IMR-90 (cell line): ENCODE data around the gene C12orf50. TPM values are rescaled to one million over a fixed set of nuclear protein-coding genes. Genes with fewer than 3 reads are reported as not detected.
A peak's percentile ranks its signal among the peaks of the same experiment; 100 is the strongest.

ENCODE experiments used
- ATAC-seq: fragments of 200-7000 bp; cut with Tn5 transposase; 2 replicates; pipeline ENCODE4 v1.9.1; 2020; ENCODE audit warnings: low read depth, mild to moderate bottlenecking, moderate library complexity
- BruUV-seq: library from RNA; stranded (reverse); fragments of 400-500 nt; replicated peaks from 2 replicates; lab custom pipeline; 2021; lab: Mats Ljungman, UMichigan
- CTCF ChIA-PET: fragments of 300-600 bp; formaldehyde crosslinking; extraction: SDS; loops from one replicate; lab custom pipeline; 2021; ENCODE audit warnings: antibody characterized with exemption; lab: Yijun Ruan, JAX
- POLR2A ChIA-PET: fragments of 300-600 bp; sonication (Branson Sonifier 250); formaldehyde crosslinking; loops from one replicate; lab custom pipeline; 2022; ENCODE audit warnings: antibody characterized with exemption; ENCODE audit not compliant: unreplicated experiment; lab: Charles Lee
- DNase-seq: peaks from one replicate; pipeline ENCODE4 v3.0.0; 2013
- H2AFZ ChIP-seq: replicated peaks from 2 replicates; pipeline ENCODE3; 2013; ENCODE audit warnings: low read length, mild to moderate bottlenecking; ENCODE audit not compliant: poor library complexity
- H2AK5ac ChIP-seq: 2 replicates; pipeline ENCODE4 v1.6.1; 2013; ENCODE audit warnings: low read depth, low read length, inconsistent platforms
- H2AK9ac ChIP-seq: replicated peaks from 2 replicates; pipeline ENCODE3; 2013; ENCODE audit warnings: mild to moderate bottlenecking, low read depth, low read length, moderate library complexity; ENCODE audit not compliant: poor library complexity
- H2BK120ac ChIP-seq: 2 replicates; pipeline ENCODE4 v1.6.1; 2013; ENCODE audit warnings: low read depth, low read length, inconsistent platforms
- H2BK15ac ChIP-seq: 3 replicates; pipeline ENCODE4 v1.6.1; 2013; ENCODE audit warnings: low read depth, low read length, inconsistent platforms
- H2BK20ac ChIP-seq: 2 replicates; pipeline ENCODE4 v1.6.1; 2013; ENCODE audit warnings: low read depth, mild to moderate bottlenecking, inconsistent platforms, low read length, moderate library complexity
- H2BK5ac ChIP-seq: 2 replicates; pipeline ENCODE4 v1.6.1; 2013; ENCODE audit warnings: mild to moderate bottlenecking, low read depth, low read length, inconsistent platforms; ENCODE audit not compliant: poor library complexity, severe bottlenecking
- H3K14ac ChIP-seq: replicated peaks from 2 replicates; pipeline ENCODE4 v1.6.1; 2013; ENCODE audit warnings: low read depth, low read length, inconsistent platforms
- H3K18ac ChIP-seq: 2 replicates; pipeline ENCODE4 v1.6.1; 2013; ENCODE audit warnings: low read depth, low read length, control low read depth
- H3K23ac ChIP-seq: 2 replicates; pipeline ENCODE4 v1.6.1; 2013; ENCODE audit warnings: low read depth, low read length, inconsistent platforms
- H3K27ac ChIP-seq: 2 replicates; pipeline ENCODE4 v1.5.1; 2013; ENCODE audit warnings: mild to moderate bottlenecking, control low read depth, low read length; ENCODE audit not compliant: insufficient read depth
- H3K27me3 ChIP-seq: 2 replicates; pipeline ENCODE4 v1.6.1; 2013; ENCODE audit warnings: low read length; ENCODE audit not compliant: control insufficient read depth, insufficient read depth
- H3K36me3 ChIP-seq: 2 replicates; pipeline ENCODE4 v1.6.1; 2013; ENCODE audit warnings: low read length, mixed read lengths; ENCODE audit not compliant: control insufficient read depth, insufficient read depth
- H3K4ac ChIP-seq: 2 replicates; pipeline ENCODE4 v1.6.1; 2013; ENCODE audit warnings: low read depth, low read length, inconsistent platforms
- H3K4me1 ChIP-seq: 2 replicates; pipeline ENCODE4 v1.6.1; 2013; ENCODE audit warnings: low read length, mixed read lengths; ENCODE audit not compliant: control insufficient read depth, insufficient read depth
- H3K4me2 ChIP-seq: 2 replicates; pipeline ENCODE4 v1.6.1; 2013; ENCODE audit warnings: low read depth, mild to moderate bottlenecking, control low read depth, low read length, moderate library complexity
- H3K4me3 ChIP-seq: 2 replicates; pipeline ENCODE4 v1.5.1; 2013; ENCODE audit warnings: low read depth, mild to moderate bottlenecking, control low read depth, low read length, moderate library complexity; ENCODE audit not compliant: insufficient read depth
- H3K56ac ChIP-seq: 2 replicates; pipeline ENCODE4 v1.6.1; 2013; ENCODE audit warnings: low read length, inconsistent platforms; ENCODE audit not compliant: insufficient read depth; ENCODE audit errors: extremely low read depth
- H3K79me1 ChIP-seq, 2 experiments: 2 replicates each; pipeline ENCODE4 v1.6.1; 2013; ENCODE audit warnings: low read length in 2 of 2, inconsistent platforms in 1 of 2, low read depth in 1 of 2
- H3K9ac ChIP-seq: 2 replicates; pipeline ENCODE4 v1.6.1; 2013; ENCODE audit warnings: low read depth, low read length, control low read depth
- H3K9me1 ChIP-seq: 2 replicates; pipeline ENCODE4 v1.6.1; 2013; ENCODE audit warnings: low read length, inconsistent platforms; ENCODE audit not compliant: insufficient read depth
- H3K9me3 ChIP-seq: 2 replicates; pipeline ENCODE4 v1.6.1; 2013; ENCODE audit warnings: low read length; ENCODE audit not compliant: control insufficient read depth, insufficient read depth
- H4K20me1 ChIP-seq: 2 replicates; pipeline ENCODE4 v1.6.1; 2013; ENCODE audit warnings: low read length, inconsistent platforms; ENCODE audit not compliant: insufficient read depth
- H4K5ac ChIP-seq: 2 replicates; pipeline ENCODE4 v1.6.1; 2013; ENCODE audit warnings: mild to moderate bottlenecking, low read depth, low read length, control low read depth
- H4K8ac ChIP-seq, 2 experiments: 2 replicates each; pipeline ENCODE4 v1.6.1; 2013; ENCODE audit warnings: low read depth in 2 of 2, low read length in 2 of 2, control low read depth in 1 of 2, inconsistent platforms in 1 of 2
- H4K91ac ChIP-seq: 2 replicates; pipeline ENCODE4 v1.6.1; 2013; ENCODE audit warnings: low read depth, low read length, inconsistent platforms; ENCODE audit not compliant: insufficient read depth
- BHLHE40 ChIP-seq: fragments of 150-350 bp; IDR thresholded peaks from 2 replicates; pipeline ENCODE4 v1.6.1; 2016; ENCODE audit warnings: mild to moderate bottlenecking, low read depth, low read length
- CEBPB ChIP-seq: IDR thresholded peaks from 2 replicates; pipeline ENCODE4 v1.6.1; 2012; ENCODE audit warnings: low read depth, low read length, improper control_type of control experiment
- CHD1 ChIP-seq: IDR thresholded peaks from 2 replicates; pipeline ENCODE4 v1.6.1; 2012; ENCODE audit warnings: low read depth, low read length, improper control_type of control experiment
- FOS ChIP-seq: fragments of 150-350 bp; IDR thresholded peaks from 2 replicates; pipeline ENCODE4 v1.6.1; 2016; ENCODE audit warnings: low read depth, low read length
- MAFK ChIP-seq: IDR thresholded peaks from 2 replicates; pipeline ENCODE4 v1.6.1; 2012; ENCODE audit warnings: low read depth, low read length, improper control_type of control experiment
- MAZ ChIP-seq: IDR thresholded peaks from 2 replicates; pipeline ENCODE4 v1.6.1; 2012; ENCODE audit warnings: low read depth, mild to moderate bottlenecking, low read length, improper control_type of control experiment, moderate library complexity, borderline replicate concordance
- MXI1 ChIP-seq: IDR thresholded peaks from 2 replicates; pipeline ENCODE4 v1.6.1; 2012; ENCODE audit warnings: low read depth, mild to moderate bottlenecking, low read length, moderate library complexity, borderline replicate concordance
- NFE2L2 ChIP-seq: fragments of 150-350 bp; IDR thresholded peaks from 2 replicates; pipeline ENCODE4 v1.6.1; 2016; ENCODE audit warnings: low read depth, mild to moderate bottlenecking, low read length
- POLR2A ChIP-seq: IDR thresholded peaks from 2 replicates; pipeline ENCODE4 v1.6.1; 2012; ENCODE audit warnings: mild to moderate bottlenecking, low read depth, low read length
- RAD21 ChIP-seq: IDR thresholded peaks from 2 replicates; pipeline ENCODE4 v1.6.1; 2012; ENCODE audit warnings: low read length, improper control_type of control experiment
- RCOR1 ChIP-seq: IDR thresholded peaks from 2 replicates; pipeline ENCODE4 v1.6.1; 2012; ENCODE audit warnings: mild to moderate bottlenecking, low read length, improper control_type of control experiment; ENCODE audit not compliant: insufficient replicate concordance
- RFX5 ChIP-seq: IDR thresholded peaks from 2 replicates; pipeline ENCODE4 v1.8.0; 2012; ENCODE audit warnings: low read depth, mild to moderate bottlenecking, low read length, moderate library complexity
- SMC3 ChIP-seq: fragments of 150-350 bp; IDR thresholded peaks from 2 replicates; pipeline ENCODE4 v1.6.1; 2016; ENCODE audit warnings: low read depth, mild to moderate bottlenecking, antibody characterized with exemption, low read length, moderate library complexity
- WGBS, 2 experiments: methylation state at CpG; one replicate each; pipeline versions ENCODE4 v1.1.5 to v1.1.7; 2013; ENCODE audit warnings: missing lambda C conversion rate in 2 of 2; ENCODE audit not compliant: insufficient read length in 1 of 2; ENCODE audit errors: extremely low coverage in 2 of 2; 5-methylcytosine and 5-hydroxymethylcytosine counted together
- dilution Hi-C: fragments of 300-500 bp; cut with HindIII; formaldehyde crosslinking; loops from one replicate; pipeline ENCODE4 v1.14.3; 2018; ENCODE audit warnings: low sequenced_read_pairs; ENCODE audit not compliant: unreplicated experiment
- in situ Hi-C: fragments of 300-500 bp; cut with MboI; formaldehyde crosslinking; loops from 3 replicates; pipeline ENCODE4 v1.14.3; 2019; ENCODE audit warnings: low sequenced_read_pairs, inconsistent platforms, mixed read lengths
- intact Hi-C: fragments of 100-400 bp; cut with micrococcal nuclease; formaldehyde crosslinking; loops from 2 replicates; pipeline ENCODE4 v1.10.0; 2022
- polyA plus RNA-seq, 3 experiments: library from polyadenylated mRNA; depleted of rRNA; stranded (reverse); fragments of >200 nt; gene quantifications; 2 replicates each; pipeline ENCODE4 v1.2.3, GENCODE V29; 2012; ENCODE audit warnings: low replicate concordance in 1 of 3
- total RNA-seq: library from RNA; depleted of rRNA; stranded (reverse); fragments of >200 nt; gene quantifications from 2 replicates; pipeline ENCODE4 v1.2.3, GENCODE V29; 2012
- TF ChIP-seq, protein P1 (sequence below): fragments of 150-350 bp; IDR thresholded peaks from 2 replicates; pipeline ENCODE4 v1.6.1; 2017; ENCODE audit warnings: mild to moderate bottlenecking, antibody characterized with exemption, low read length, low read depth
- TF ChIP-seq, protein P2 (sequence below): conservative IDR thresholded peaks from 2 replicates; pipeline ENCODE4 v1.5.1; 2012; ENCODE audit warnings: mild to moderate bottlenecking, low read depth, low read length, improper control_type of control experiment
- TF ChIP-seq, protein P3 (sequence below): fragments of 150-350 bp; IDR thresholded peaks from 2 replicates; pipeline ENCODE4 v1.6.1; 2016; ENCODE audit warnings: low read depth, mild to moderate bottlenecking, low read length, moderate library complexity, borderline replicate concordance

Gene C12orf50
- total and polyA plus RNA-seq, 2 of the 4 experiments (the other 2 are of a cell fraction) = not detected

DNA sequence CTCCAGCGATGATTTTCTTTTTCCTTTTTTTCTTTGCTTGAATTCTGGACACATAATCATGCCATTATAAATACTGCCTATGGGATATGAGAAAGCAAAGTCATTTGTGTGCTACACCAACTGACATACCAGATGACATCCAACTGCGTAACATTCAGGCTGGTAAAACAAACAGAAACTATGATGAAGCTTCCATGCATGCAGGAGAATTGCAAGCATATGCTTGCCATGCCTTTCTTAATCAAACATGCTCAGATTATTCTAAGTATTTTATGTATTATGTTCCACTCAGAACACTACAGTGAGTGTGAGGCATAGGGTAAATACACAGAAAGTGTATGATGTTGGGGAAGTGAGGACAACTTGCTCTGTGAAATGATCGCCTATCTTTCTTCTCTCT is 97.4 kb downstream of the C12orf50 start:
- dilution Hi-C loops = no loop called here
- DNase-seq = peak; percentile 97

More for the DNA sequence above, 97.4 kb downstream of the C12orf50 start:
- POLR2A ChIA-PET = no interaction called here
- no CpG with 5 or more reads among the region's 3 CpGs for WGBS, 2 experiments
- Histone ChIP-seq H2BK120ac (peak overlapping the region; percentile 88), H2BK20ac (peak overlapping the region; percentile 90; the same call in 1 of the 2 replicates), H2AK9ac (no peak overlapping the region), H2BK5ac (peak overlapping the region; percentile 86), H3K4ac (peak overlapping the region; percentile 17; the same call in 1 of the 2 replicates), H3K9me1 (no peaks in the 10 kb centered on the region; the same call in 1 of the 2 replicates), H3K27me3 (no peaks in the 10 kb centered on the region), H3K18ac (peak overlapping the region; percentile 85; the same call in 1 of the 2 replicates), H3K14ac (no peak overlapping the region), H3K9me3 (peaks cover under 1% of the 10 kb centered on the region; the same call in 1 of the 2 replicates), H2BK15ac (no peak overlapping the region), H4K91ac (no peak overlapping the region), H4K5ac (no peak overlapping the region), H3K4me2 (peak overlapping the region; percentile 33), H3K36me3 (no peaks in the 10 kb centered on the region), H3K56ac (no peak overlapping the region), H3K27ac (peak overlapping the region; percentile 27; the same call in 1 of the 2 replicates), H2AK5ac (no peak overlapping the region), H2AFZ (no peak overlapping the region), H4K20me1 (no peaks in the 10 kb centered on the region), H4K8ac (peak overlapping the region; percentile 13 to 23; a peak in 2 of 4 replicates), H3K4me3 (no peak overlapping the region), H3K9ac (no peak overlapping the region), H3K23ac (no peak overlapping the region; the same call in 1 of the 2 replicates), H3K79me1 (no peaks in the 10 kb centered on the region), H3K4me1 (peaks cover 13% of the 10 kb centered on the region)
- CTCF ChIA-PET = no interaction called here
- intact Hi-C loops (no loop called here), in situ Hi-C loops (no loop called here)
- BruUV-seq = no TSS peak
- TF ChIP-seq CEBPB (peak; percentile 68), MAFK (peak; percentile 29; the same call in 1 of the 2 replicates), SMC3 (no peak), RCOR1 (peak; percentile 45), NFE2L2 (peak; percentile 67), BHLHE40 (0 out of 2 replicates have a peak, but pooled peaks have one; percentile 17), MAZ (no peak), RFX5 (no peak), RAD21 (no peak), FOS (0 out of 2 replicates have a peak, but pooled peaks have one; percentile 54), POLR2A (no peak), MXI1 (0 out of 2 replicates have a peak, but pooled peaks have one; percentile 41), CHD1 (no peak)
- TF ChIP-seq, protein P1, sequence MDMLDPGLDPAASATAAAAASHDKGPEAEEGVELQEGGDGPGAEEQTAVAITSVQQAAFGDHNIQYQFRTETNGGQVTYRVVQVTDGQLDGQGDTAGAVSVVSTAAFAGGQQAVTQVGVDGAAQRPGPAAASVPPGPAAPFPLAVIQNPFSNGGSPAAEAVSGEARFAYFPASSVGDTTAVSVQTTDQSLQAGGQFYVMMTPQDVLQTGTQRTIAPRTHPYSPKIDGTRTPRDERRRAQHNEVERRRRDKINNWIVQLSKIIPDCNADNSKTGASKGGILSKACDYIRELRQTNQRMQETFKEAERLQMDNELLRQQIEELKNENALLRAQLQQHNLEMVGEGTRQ = no peak
- TF ChIP-seq, protein P2, sequence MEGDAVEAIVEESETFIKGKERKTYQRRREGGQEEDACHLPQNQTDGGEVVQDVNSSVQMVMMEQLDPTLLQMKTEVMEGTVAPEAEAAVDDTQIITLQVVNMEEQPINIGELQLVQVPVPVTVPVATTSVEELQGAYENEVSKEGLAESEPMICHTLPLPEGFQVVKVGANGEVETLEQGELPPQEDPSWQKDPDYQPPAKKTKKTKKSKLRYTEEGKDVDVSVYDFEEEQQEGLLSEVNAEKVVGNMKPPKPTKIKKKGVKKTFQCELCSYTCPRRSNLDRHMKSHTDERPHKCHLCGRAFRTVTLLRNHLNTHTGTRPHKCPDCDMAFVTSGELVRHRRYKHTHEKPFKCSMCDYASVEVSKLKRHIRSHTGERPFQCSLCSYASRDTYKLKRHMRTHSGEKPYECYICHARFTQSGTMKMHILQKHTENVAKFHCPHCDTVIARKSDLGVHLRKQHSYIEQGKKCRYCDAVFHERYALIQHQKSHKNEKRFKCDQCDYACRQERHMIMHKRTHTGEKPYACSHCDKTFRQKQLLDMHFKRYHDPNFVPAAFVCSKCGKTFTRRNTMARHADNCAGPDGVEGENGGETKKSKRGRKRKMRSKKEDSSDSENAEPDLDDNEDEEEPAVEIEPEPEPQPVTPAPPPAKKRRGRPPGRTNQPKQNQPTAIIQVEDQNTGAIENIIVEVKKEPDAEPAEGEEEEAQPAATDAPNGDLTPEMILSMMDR = no peak
- TF ChIP-seq, protein P3, sequence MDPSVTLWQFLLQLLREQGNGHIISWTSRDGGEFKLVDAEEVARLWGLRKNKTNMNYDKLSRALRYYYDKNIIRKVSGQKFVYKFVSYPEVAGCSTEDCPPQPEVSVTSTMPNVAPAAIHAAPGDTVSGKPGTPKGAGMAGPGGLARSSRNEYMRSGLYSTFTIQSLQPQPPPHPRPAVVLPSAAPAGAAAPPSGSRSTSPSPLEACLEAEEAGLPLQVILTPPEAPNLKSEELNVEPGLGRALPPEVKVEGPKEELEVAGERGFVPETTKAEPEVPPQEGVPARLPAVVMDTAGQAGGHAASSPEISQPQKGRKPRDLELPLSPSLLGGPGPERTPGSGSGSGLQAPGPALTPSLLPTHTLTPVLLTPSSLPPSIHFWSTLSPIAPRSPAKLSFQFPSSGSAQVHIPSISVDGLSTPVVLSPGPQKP = no peak
- peak; percentile 83 for ATAC-seq
